Natural killer cell (primary cell): Measurements from ENCODE around the gene UBXN6. TPM values are rescaled to one million over a fixed set of nuclear protein-coding genes. Genes with fewer than 3 reads are reported as not detected.

Source experiments
- ATAC-seq, 3 donors: fragments of 150-1000 bp in 2 of 3; fragments of 200-7000 bp in 1 of 3; cut with Tn5 transposase; 1 replicate in 1 of 3; 2 replicates in 2 of 3; pipeline ENCODE4 v1.10.0; 2021; ENCODE audit warnings: mild to moderate bottlenecking in 2 of 3, moderate library complexity in 2 of 3
- DNase-seq, 2 donors: peaks; one replicate each; pipeline versions ENCODE4 v3.0.0 to v3.0.0-alpha.2; 2013 to 2021; ENCODE audit warnings: mixed read lengths in 1 of 2
- H3K27ac ChIP-seq: one replicate; pipeline ENCODE4 v1.5.1; 2013; ENCODE audit warnings: mild to moderate bottlenecking, low read length
- H3K27me3 ChIP-seq: one replicate; pipeline ENCODE4 v1.6.1; 2013; ENCODE audit warnings: low read length; ENCODE audit not compliant: control insufficient read depth, insufficient read depth
- H3K36me3 ChIP-seq: one replicate; pipeline ENCODE4 v1.6.1; 2013; ENCODE audit warnings: low read length; ENCODE audit not compliant: control insufficient read depth, insufficient read depth
- H3K4me1 ChIP-seq: one replicate; pipeline ENCODE4 v1.6.1; 2013; ENCODE audit warnings: low read length; ENCODE audit not compliant: control insufficient read depth, insufficient read depth
- H3K4me3 ChIP-seq: one replicate; pipeline ENCODE4 v1.5.1; 2013; ENCODE audit warnings: low read length
- H3K9me3 ChIP-seq: one replicate; pipeline ENCODE4 v1.6.1; 2013; ENCODE audit warnings: low read length; ENCODE audit not compliant: control insufficient read depth, insufficient read depth
- H3K27ac Mint-ChIP-seq, 2 donors: one replicate each; pipeline ENCODE4 v1.8.0; 2022; ENCODE audit warnings: mild to moderate bottlenecking in 2 of 2, mixed read lengths in 2 of 2, moderate library complexity in 1 of 2
- H3K27me3 Mint-ChIP-seq, 2 donors: one replicate each; pipeline ENCODE4 v1.8.0; 2022; ENCODE audit warnings: low read depth in 2 of 2, mixed read lengths in 2 of 2
- H3K36me3 Mint-ChIP-seq: one replicate; pipeline ENCODE4 v1.8.0; 2022; ENCODE audit warnings: mixed read lengths
- H3K4me1 Mint-ChIP-seq, 2 donors: one replicate each; pipeline ENCODE4 v1.8.0; 2022; ENCODE audit warnings: mixed read lengths in 2 of 2
- H3K4me3 Mint-ChIP-seq: one replicate; pipeline ENCODE4 v1.8.0; 2022; ENCODE audit warnings: mild to moderate bottlenecking, moderate library complexity, mixed read lengths
- H3K9me3 Mint-ChIP-seq, 2 donors: one replicate each; pipeline ENCODE4 v1.8.0; 2022; ENCODE audit warnings: mixed read lengths in 2 of 2
- CTCF ChIP-seq: fragments of 200-600 bp; IDR thresholded peaks from one replicate; pipeline ENCODE4 v1.8.0; 2022; ENCODE audit warnings: antibody characterized with exemption
- WGBS: methylation state at CpG from one replicate; pipeline ENCODE4 v1.1.7; 2013; ENCODE audit warnings: missing lambda C conversion rate; ENCODE audit not compliant: insufficient coverage; 5-methylcytosine and 5-hydroxymethylcytosine counted together
- intact Hi-C: fragments of 100-400 bp; cut with micrococcal nuclease; formaldehyde crosslinking; loops from one replicate; pipeline ENCODE4 v1.14.2; 2022
- total RNA-seq, 4 donors: library from RNA; stranded (reverse); fragments of 120-200 nt in 1 of 4; gene quantifications; one replicate each; pipeline versions ENCODE4 v1.2.3 to v1.2.4, GENCODE V29; 2013 to 2022

The UBXN6 gene
- total RNA-seq, 3 donors from 2014 or later (not counting 1 experiment from before 2014, with no cell fraction given), result 54.3 to 67.7 (median 63.3) TPM

DNA sequence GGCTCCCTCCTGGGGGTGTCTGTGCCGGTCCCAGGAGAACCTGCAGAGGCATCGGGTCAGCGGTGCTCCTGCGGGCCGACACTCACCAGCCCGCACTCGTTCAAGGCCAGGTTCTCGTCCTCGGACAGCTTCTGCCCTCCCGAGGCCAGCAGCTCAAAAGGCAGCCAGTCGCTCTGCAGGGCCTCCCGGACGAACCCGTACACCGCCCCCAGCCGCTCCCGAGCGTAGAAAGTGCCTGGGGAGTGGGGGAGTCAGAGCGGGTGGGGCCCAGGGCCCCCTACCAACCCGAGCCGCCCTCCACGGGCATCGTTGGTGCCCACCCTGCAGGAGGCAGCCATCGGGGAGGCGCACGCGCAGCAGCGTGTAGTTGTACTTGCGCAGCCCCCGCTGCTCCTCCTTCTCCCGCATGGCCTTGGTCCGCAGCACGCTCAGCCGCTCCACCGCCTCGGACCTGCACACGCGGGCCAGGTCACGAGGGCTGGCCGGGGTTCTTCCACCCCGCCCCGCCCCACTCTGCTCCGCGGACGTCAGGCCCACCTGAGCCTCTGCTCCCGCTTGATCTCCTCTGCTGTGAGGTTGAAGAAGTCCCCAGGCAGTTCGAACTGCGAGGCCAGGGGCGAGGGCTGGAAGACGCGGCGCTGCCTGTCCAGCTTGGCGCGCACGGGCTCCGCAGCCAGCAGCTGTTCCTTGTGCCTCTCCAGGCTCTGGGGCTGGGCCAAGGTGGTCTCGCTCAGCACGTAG lies 11.5 kb downstream of the UBXN6 start:
- no peak overlapping the region for H3K27ac Mint-ChIP-seq
- no peak for ATAC-seq
- no peak for DNase-seq
- no peak overlapping the region for H3K4me3 Mint-ChIP-seq
- peaks cover 53% of the 10 kb centered on the region for H3K36me3 ChIP-seq
- H3K4me1 Mint-ChIP-seq, result peaks cover 0 to 5% of the 10 kb centered on the region in 2 donors
- no peaks in the 10 kb centered on the region for H3K27me3 ChIP-seq
- H3K36me3 Mint-ChIP-seq, result no peaks in the 10 kb centered on the region
- no peak for TF ChIP-seq CTCF
- 97% methylated on average over 58 of the region's 58 CpGs for WGBS
- H3K4me3 ChIP-seq, result no peak overlapping the region
- no peaks in the 10 kb centered on the region for H3K9me3 Mint-ChIP-seq
- no peaks in the 10 kb centered on the region for H3K27me3 Mint-ChIP-seq
- H3K4me1 ChIP-seq, result no peaks in the 10 kb centered on the region
- H3K9me3 ChIP-seq, result no peaks in the 10 kb centered on the region
- no peak overlapping the region for H3K27ac ChIP-seq
- intact Hi-C loops, result no loop called here

GRCh38 chr19:4444765-4445741 lies 12.5 kb downstream of the UBXN6 start:
- no peak for ATAC-seq
- H3K4me1 ChIP-seq, result no peaks in the 10 kb centered on the region
- no peaks in the 10 kb centered on the region for H3K9me3 ChIP-seq
- TF ChIP-seq CTCF, result no peak
- no peak overlapping the region for H3K4me3 ChIP-seq
- no peaks in the 10 kb centered on the region for H3K9me3 Mint-ChIP-seq
- no peaks in the 10 kb centered on the region for H3K27me3 ChIP-seq
- no peak for DNase-seq
- peak overlapping the region in 1 of 2 donors; percentile 48 for H3K27ac Mint-ChIP-seq
- H3K4me3 Mint-ChIP-seq, result no peak overlapping the region
- no peaks in the 10 kb centered on the region for H3K27me3 Mint-ChIP-seq
- peaks cover 51% of the 10 kb centered on the region for H3K36me3 ChIP-seq
- WGBS, result 93% methylated on average over 36 of the region's 36 CpGs
- H3K4me1 Mint-ChIP-seq, result peaks cover 0 to 5% of the 10 kb centered on the region in 2 donors
- no peak overlapping the region for H3K27ac ChIP-seq
- intact Hi-C loops, result no loop called here
- H3K36me3 Mint-ChIP-seq, result no peaks in the 10 kb centered on the region

DNA sequence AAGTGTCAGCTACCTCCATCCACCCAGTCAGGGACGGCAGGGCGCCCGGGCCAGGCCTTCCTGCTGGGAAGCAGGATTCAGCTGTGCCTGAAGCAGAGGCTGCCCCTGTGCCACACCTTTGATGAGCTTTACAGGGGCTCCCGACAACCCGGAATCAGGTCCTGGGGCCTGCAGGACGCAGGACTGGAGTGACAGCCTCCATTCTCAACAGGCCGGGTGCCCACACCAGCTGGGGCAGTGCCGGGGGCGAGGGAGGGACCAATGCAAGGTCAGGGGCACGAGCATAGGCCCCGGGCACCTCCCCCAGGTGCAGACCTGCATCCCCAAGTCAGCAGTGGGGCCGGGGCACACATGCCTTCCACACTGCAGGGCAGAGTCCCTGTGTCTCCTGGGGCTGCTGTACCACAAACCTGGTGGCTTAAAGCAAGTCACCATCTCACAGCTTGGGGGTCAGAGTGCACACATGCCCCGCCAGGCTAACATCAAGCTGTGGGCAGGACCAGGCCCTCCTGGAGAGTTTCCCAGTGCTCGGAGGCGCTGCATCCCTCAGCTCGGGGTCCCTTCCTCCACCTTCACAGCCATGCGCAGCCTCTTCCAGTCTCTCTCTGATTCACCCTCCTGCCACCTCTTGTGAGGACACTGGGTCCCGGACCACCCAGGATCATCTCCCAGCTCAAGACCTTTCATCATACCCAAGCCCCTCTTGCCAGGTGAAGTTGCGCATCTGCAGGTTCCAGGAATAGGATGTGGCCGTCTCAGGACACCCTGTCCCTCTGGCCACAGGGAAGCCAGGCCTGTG lies 13.4 kb downstream of the UBXN6 start:
- Mint-ChIP-seq H3K9me3 (no peaks in the 10 kb centered on the region), H3K27ac (peak overlapping the region in 1 of 2 donors; percentile 48), H3K4me3 (no peak overlapping the region), H3K4me1 (peaks cover 0 to 5% of the 10 kb centered on the region in 2 donors), H3K36me3 (no peaks in the 10 kb centered on the region), H3K27me3 (no peaks in the 10 kb centered on the region)
- no peak for TF ChIP-seq CTCF
- H3K4me3 ChIP-seq, result no peak overlapping the region
- H3K36me3 ChIP-seq, result peaks cover 43% of the 10 kb centered on the region
- H3K27ac ChIP-seq, result no peak overlapping the region
- no peak for ATAC-seq
- H3K27me3 ChIP-seq, result no peaks in the 10 kb centered on the region
- WGBS, result 93% methylated on average over 20 of the region's 20 CpGs
- DNase-seq, result no peak
- intact Hi-C loops, result no loop called here
- H3K9me3 ChIP-seq, result no peaks in the 10 kb centered on the region
- H3K4me1 ChIP-seq, result no peaks in the 10 kb centered on the region
